NT2/D1 (cell line): ENCODE measurements around the gene CDCA8.

Experiments
- DNase-seq: peaks from one replicate; pipeline ENCODE4 v3.0.0-alpha.2; 2011; ENCODE audit warnings: low read depth, low spot score
- H3K27me3 ChIP-seq: 2 replicates; pipeline ENCODE4 v1.6.0; 2011; ENCODE audit warnings: mild to moderate bottlenecking; ENCODE audit not compliant: insufficient read length, insufficient read depth
- H3K36me3 ChIP-seq: 2 replicates; pipeline ENCODE4 v1.6.1; 2011; ENCODE audit warnings: mild to moderate bottlenecking, low read length, mixed read lengths; ENCODE audit not compliant: insufficient read depth, insufficient read length
- H3K4me1 ChIP-seq: 2 replicates; pipeline ENCODE4 v1.5.1; 2011; ENCODE audit not compliant: insufficient read depth, insufficient read length
- H3K4me3 ChIP-seq: 2 replicates; pipeline ENCODE4 v1.5.1; 2011; ENCODE audit warnings: low read depth; ENCODE audit not compliant: insufficient read length
- H3K9ac ChIP-seq: 2 replicates; pipeline ENCODE4 v1.6.0; 2011; ENCODE audit warnings: low read depth; ENCODE audit not compliant: insufficient read length
- H3K9me3 ChIP-seq: 2 replicates; pipeline ENCODE4 v1.5.1; 2011; ENCODE audit warnings: mild to moderate bottlenecking, low read length; ENCODE audit not compliant: insufficient read depth
- SUZ12 ChIP-seq: IDR thresholded peaks from 2 replicates; pipeline ENCODE4 v1.6.1; 2011; ENCODE audit not compliant: insufficient read length, insufficient read depth; ENCODE audit errors: extremely low read depth
- YY1 ChIP-seq: IDR thresholded peaks from 2 replicates; pipeline ENCODE4 v1.6.1; 2011; ENCODE audit not compliant: insufficient read length, insufficient read depth
- ZNF274 ChIP-seq: IDR thresholded peaks from 2 replicates; pipeline ENCODE4 v1.6.1; 2011; ENCODE audit warnings: mild to moderate bottlenecking, low read depth, low read length

CDCA8 gene

DNA sequence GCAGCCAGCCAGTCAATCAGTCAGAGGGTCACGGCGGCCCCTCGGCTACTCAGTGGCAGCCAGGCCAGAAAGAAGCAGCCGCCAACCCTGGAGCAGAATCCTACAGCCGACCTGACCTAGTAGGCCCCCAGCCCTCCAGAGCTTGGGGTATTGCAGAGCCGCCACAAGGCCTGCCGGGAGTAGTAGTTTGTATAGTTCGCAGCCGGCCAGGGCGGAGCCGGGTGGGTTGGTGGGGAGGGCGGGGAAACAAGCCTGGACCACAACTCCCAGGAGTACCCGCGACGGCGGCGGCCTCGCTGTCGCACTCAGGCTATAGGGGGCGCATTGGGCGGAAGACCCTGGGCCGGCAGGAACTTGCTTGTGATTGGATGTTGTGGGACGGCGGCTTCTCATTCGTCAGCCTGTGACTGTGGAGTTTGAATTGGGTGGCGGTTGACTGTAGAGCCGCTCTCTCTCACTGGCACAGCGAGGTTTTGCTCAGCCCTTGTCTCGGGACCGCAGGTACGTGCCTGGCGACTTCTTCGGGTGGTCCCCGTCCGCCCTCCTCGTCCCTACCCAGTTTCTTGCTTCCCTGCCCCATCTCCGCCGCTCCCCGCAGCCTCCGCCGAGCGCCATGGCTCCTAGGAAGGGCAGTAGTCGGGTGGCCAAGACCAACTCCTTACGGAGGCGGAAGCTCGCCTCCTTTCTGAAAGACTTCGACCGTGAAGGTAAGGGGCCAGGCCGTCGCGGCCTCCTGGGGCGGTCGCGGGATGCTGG is at the start of gene CDCA8:
Gene CDCA8 (plus strand): TSS at position 439 of the 756 bp plus-strand sequence. CDS start 175 bp downstream, at position 614.
- Histone ChIP-seq H3K4me3 (peak within 1 kb of the TSS; percentile 98), H3K36me3 (peaks cover 57% of the 10 kb centered on the region), H3K4me1 (peaks cover 7% of the 10 kb centered on the region), H3K9me3 (no peaks in the 10 kb centered on the region), H3K27me3 (peaks cover 15% of the 10 kb centered on the region), H3K9ac (peak within 1 kb of the TSS; percentile 94)
- no peak for TF ChIP-seq SUZ12
- no peak for TF ChIP-seq YY1
- no peak for TF ChIP-seq ZNF274
- peak; percentile 99 for DNase-seq

DNA sequence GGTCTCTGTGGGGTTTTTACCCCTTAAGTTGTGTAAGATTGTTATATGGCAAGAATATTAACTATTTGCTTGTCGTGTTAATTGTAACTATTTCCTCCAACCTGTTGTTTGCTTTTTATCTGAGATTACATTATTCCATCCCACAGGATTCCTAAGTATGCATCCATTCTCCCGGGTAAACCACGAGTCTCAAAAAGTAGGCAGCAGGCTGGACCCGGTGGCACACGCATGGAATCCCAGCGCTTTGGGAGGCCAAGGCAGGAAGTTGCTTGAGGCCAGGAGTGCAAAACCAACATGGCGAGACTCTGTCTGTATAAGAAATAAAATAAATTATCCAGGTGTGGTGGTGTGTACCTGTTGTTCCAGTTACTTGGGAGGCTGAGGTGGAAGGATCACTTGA is 45.0 kb upstream of the CDCA8 start:
- no peaks in the 10 kb centered on the region for H3K36me3 ChIP-seq
- no peak for TF ChIP-seq SUZ12
- no peak for TF ChIP-seq YY1
- TF ChIP-seq ZNF274: no peak
- H3K4me3 ChIP-seq: no peak overlapping the region
- no peaks in the 10 kb centered on the region for H3K9me3 ChIP-seq
- H3K27me3 ChIP-seq: peaks cover 20% of the 10 kb centered on the region
- DNase-seq: no peak
- H3K9ac ChIP-seq: no peak overlapping the region
- H3K4me1 ChIP-seq: peaks cover 3% of the 10 kb centered on the region

DNA sequence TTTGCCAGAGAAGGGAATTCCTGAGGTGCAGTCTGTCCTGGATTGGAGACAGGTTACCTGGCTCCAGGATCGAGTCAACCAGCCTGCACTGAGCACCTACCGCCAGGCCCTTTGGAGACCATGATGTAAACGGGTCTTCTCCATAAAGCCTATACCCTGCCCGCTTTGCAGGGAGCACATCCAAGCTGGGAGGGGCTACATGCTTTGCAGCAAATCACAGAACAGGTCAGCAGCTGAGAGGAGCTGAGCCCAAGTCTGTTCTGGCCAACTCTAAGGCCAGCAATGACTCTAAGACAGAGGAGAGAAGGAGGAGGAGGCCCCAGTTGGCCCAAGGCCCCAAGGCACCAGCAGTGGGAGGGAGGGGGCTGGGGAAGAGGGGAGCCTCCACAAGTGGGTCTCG is 42.1 kb upstream of the CDCA8 start:
- Histone ChIP-seq H3K27me3 (no peaks in the 10 kb centered on the region), H3K4me1 (peaks cover 3% of the 10 kb centered on the region), H3K9ac (no peak overlapping the region), H3K4me3 (no peak overlapping the region), H3K36me3 (no peaks in the 10 kb centered on the region), H3K9me3 (no peaks in the 10 kb centered on the region)
- TF ChIP-seq SUZ12 (no peak), YY1 (no peak), ZNF274 (no peak)
- DNase-seq: no peak

DNA sequence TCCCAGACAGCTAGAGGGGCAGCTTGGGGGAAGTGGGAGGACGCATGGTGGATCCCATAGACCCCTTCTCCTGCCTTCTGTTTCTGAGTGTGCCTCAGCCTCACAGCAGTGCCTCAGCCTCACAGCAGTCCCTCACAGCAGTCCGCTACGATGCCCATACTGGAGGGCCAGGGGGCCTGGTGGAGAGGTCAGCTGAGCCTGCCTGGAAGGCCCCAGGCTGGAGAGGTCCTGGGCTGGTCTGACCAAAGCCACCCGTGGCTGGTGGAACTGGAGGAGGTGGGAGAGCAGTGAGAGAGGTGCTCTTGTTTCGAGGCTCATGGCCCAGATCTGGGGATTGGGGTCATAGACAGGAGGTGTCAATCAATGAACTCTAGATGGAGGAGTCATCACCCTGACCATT is 41.6 kb upstream of the CDCA8 start:
- Histone ChIP-seq H3K4me1 (peaks cover 6% of the 10 kb centered on the region), H3K9ac (no peak overlapping the region), H3K4me3 (no peak overlapping the region), H3K36me3 (no peaks in the 10 kb centered on the region), H3K27me3 (no peaks in the 10 kb centered on the region), H3K9me3 (no peaks in the 10 kb centered on the region)
- TF ChIP-seq YY1 (no peak), ZNF274 (no peak), SUZ12 (no peak)
- no peak for DNase-seq

DNA sequence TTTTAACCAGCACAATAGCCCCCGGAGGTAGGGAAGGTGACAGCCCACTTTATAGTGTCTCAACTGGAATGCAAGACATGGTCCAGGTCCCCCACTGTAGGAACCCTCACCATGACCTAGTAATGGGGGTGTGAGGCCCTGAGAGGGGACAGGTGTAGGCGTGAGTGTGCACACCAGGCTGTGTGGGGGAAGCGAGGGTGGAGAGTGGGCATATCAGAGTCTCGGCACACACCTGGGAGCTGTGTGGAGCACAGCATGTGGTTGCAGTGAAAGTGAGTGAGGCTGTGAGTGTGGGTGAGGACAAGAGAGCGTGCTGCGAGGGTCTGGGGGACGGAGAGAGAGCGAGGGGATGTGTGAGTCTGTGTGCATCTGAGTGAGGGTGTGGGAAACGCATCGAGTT is 40.5 kb upstream of the CDCA8 start:
- H3K36me3 ChIP-seq: no peaks in the 10 kb centered on the region
- no peak for DNase-seq
- no peak overlapping the region for H3K9ac ChIP-seq
- no peaks in the 10 kb centered on the region for H3K9me3 ChIP-seq
- peaks cover 11% of the 10 kb centered on the region for H3K4me1 ChIP-seq
- no peaks in the 10 kb centered on the region for H3K27me3 ChIP-seq
- TF ChIP-seq SUZ12 (no peak), ZNF274 (no peak)
- no peak overlapping the region for H3K4me3 ChIP-seq

DNA sequence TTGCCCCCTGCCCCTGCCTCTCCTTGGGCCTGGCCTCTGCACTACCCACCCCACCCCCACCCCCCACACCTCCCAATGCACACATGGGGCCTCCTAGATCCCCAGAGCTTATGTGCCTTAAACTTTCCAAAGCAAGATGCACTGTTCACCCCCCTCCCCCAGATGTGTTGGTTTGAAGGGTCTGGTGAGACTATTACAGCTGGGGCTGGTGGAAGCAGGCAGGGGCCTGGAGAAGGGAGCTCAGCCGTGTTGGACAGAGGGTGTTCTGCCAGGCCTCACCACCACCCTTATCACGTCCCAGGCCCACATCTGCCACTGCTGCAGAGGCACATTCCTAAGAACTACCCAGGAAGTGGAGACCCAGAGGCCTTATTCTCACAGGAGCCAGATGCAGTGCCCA is 39.3 kb upstream of the CDCA8 start:
- no peak overlapping the region for H3K9ac ChIP-seq
- no peaks in the 10 kb centered on the region for H3K36me3 ChIP-seq
- no peaks in the 10 kb centered on the region for H3K9me3 ChIP-seq
- H3K4me1 ChIP-seq: peaks cover 14% of the 10 kb centered on the region
- TF ChIP-seq YY1 (no peak), ZNF274 (no peak), SUZ12 (no peak)
- no peak overlapping the region for H3K4me3 ChIP-seq
- H3K27me3 ChIP-seq: no peaks in the 10 kb centered on the region
- no peak for DNase-seq

DNA sequence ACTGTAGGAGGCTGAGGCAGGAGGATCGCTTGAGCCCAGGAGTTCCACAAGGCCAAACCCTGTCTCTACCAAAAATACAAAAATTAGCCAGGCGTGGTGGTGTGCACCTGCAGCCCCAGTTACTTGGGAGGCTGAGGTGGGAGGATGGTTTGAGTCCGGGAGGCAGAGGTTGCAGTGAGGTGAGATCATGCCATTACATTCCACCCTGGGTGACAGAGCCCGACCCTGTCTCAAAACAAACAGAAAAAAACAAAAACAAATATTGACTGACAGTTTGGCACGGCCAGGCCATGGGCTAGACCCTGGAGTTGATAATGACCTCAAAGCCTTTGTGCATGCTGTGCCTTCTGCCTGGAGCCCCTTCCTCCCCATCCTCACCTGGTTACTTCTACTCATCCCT is 38.4 kb upstream of the CDCA8 start:
- no peaks in the 10 kb centered on the region for H3K27me3 ChIP-seq
- no peak for DNase-seq

DNA sequence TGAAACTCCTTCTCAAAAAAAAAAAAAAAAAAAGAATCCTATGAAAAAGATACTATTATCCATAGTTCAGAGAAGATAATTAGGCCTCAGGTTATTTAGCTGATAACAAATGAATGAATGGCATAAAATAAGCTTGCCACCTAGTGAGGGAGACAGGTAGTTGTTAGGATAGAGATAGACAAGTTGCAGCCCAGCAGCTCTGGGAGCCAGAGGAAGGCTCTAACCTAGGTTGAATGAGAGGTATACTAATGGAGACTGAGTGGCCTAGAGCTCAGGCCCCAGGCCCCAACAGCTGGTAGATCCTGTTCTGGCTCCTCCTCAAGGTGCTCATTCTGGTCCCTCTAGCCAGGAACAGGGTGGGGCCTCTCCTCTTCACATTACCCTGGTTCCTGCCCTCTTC is 37.0 kb upstream of the CDCA8 start:
- Histone ChIP-seq H3K27me3 (no peaks in the 10 kb centered on the region), H3K36me3 (no peaks in the 10 kb centered on the region), H3K9me3 (no peaks in the 10 kb centered on the region), H3K4me1 (peaks cover 15% of the 10 kb centered on the region), H3K4me3 (no peak overlapping the region), H3K9ac (no peak overlapping the region)
- TF ChIP-seq SUZ12 (no peak), YY1 (no peak), ZNF274 (no peak)
- no peak for DNase-seq

More for the DNA sequence above, 38.4 kb upstream of the CDCA8 start:
- Histone ChIP-seq H3K9ac (no peak overlapping the region), H3K4me3 (no peak overlapping the region), H3K36me3 (no peaks in the 10 kb centered on the region), H3K4me1 (peaks cover 14% of the 10 kb centered on the region), H3K9me3 (no peaks in the 10 kb centered on the region)
- TF ChIP-seq SUZ12 (no peak), ZNF274 (no peak), YY1 (no peak)
